Vagina (tissue), 2 donors: Measurements from ENCODE around the gene BRMS1. TPM values are rescaled to one million over a fixed set of nuclear protein-coding genes. Genes with fewer than 3 reads are reported as not detected.

Experiments used
- DNase-seq, 2 donors: peaks; one replicate each; pipeline ENCODE4 v3.0.0-alpha.2; 2017; ENCODE audit errors: extremely low spot score in 2 of 2
- H3K27ac ChIP-seq: fragments of 200-600 bp; sonication (generic); one replicate; pipeline ENCODE4 v1.5.1; 2019
- H3K27me3 ChIP-seq: fragments of 200-600 bp; sonication (generic); one replicate; pipeline ENCODE4 v1.5.1; 2019
- H3K36me3 ChIP-seq, 2 donors: fragments of 200-600 bp; sonication (generic); one replicate each; pipeline ENCODE4 v1.5.1; 2017 to 2019
- H3K4me1 ChIP-seq: fragments of 200-600 bp; sonication (generic); one replicate; pipeline ENCODE4 v1.5.1; 2019
- H3K4me3 ChIP-seq, 2 donors: fragments of 200-600 bp; sonication (generic); 1 replicate in 1 of 2; 2 replicates in 1 of 2; pipeline ENCODE4 v1.5.1; 2016 to 2019
- H3K9me3 ChIP-seq: fragments of 200-600 bp; sonication (generic); one replicate; pipeline ENCODE4 v1.5.1; 2019
- POLR2A ChIP-seq, 2 donors: fragments of 450-650 bp; IDR thresholded peaks; one replicate each; pipeline ENCODE4 v1.6.1; 2017; ENCODE audit warnings: antibody characterized with exemption in 2 of 2, mild to moderate bottlenecking in 2 of 2, moderate library complexity in 2 of 2
- POLR2AphosphoS5 ChIP-seq, 2 donors: sonication (generic); formaldehyde crosslinking; IDR thresholded peaks; one replicate each; pipeline ENCODE4 v1.9.0; 2017; ENCODE audit warnings: antibody characterized with exemption in 2 of 2, mild to moderate bottlenecking in 2 of 2, low read depth in 1 of 2; ENCODE audit not compliant: insufficient read depth in 1 of 2
- intact Hi-C: fragments of 100-400 bp; cut with DNase I; formaldehyde crosslinking; loops from one replicate; pipeline ENCODE4 v1.15.1; 2023
- total RNA-seq: library from RNA; depleted of rRNA; stranded (reverse); fragments of >200 nt; gene quantifications from one replicate; pipeline ENCODE4 v1.2.3, GENCODE V29; 2016
- TF ChIP-seq, protein P1 (sequence below), 3 experiments: fragments of 450-650 bp in 2 of 3; fragments of 200-600 bp in 1 of 3; sonication (generic) in 1 of 3; IDR thresholded peaks; one replicate each; pipeline ENCODE4 v1.5.1; 2017 to 2019; ENCODE audit warnings: antibody characterized with exemption in 3 of 3, mild to moderate bottlenecking in 2 of 3, moderate library complexity in 2 of 3

Gene BRMS1
- total RNA-seq, 1 donor from 2014 or later: 37.1 TPM

DNA sequence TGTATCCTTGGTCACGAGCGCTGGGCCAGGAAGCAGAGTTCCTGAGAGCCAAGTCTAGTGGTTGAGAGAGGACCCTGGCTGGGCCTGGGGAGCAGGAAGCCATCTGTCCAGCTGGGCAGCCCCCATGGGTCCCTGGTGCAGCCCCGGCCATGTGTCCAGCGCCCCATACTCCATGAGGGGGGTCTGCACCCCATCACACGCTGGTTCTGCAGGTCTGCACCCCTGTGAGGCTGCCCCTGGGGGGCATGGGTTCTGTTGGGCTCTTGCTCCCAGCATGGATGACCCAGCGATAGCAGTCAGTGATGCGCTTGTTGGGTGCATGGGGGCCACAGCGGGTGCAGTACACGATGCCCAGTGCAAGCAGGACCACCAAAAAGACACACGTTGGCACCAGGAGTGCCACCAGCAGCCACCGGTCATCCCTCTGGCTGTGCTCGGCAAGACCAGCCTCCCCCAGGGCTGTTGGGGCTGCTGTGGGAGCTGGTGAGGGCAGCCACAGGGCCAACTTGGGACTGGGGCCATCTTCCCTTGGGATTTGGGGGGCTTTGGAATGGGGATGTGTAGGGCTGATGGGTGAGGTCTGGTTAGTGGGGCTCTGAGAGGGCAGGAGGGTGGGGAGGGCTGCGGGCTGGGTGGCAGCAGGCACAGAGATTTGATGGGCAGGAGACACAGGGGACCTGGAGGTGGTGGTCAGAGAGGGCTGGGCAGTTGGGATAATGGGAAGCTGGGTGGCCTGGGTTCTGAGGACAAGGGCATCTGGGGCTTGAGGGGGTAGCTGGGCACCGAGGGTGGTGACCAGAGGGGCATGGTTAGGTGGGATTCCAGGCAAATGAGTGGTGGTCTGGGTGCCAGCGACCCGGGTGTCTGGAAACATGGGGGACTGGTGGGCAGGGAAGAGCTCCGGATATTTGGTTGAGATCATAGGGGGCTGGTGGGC, 30.1 kb downstream of the BRMS1 start:
- intact Hi-C loops: no loop called here
- no peak for DNase-seq
- H3K36me3 ChIP-seq: no peaks in the 10 kb centered on the region
- no peaks in the 10 kb centered on the region for H3K27me3 ChIP-seq
- H3K27ac ChIP-seq: peak overlapping the region; percentile 85
- peaks cover 66% of the 10 kb centered on the region for H3K4me1 ChIP-seq
- TF ChIP-seq POLR2A (IDR thresholded peaks at IDR 0.05) (no peak), POLR2AphosphoS5 (IDR thresholded peaks at IDR 0.05; ENCODE audit: insufficient read depth in 1 of 2, low read depth in 1 of 2) (no peak)
- TF ChIP-seq, protein P1, sequence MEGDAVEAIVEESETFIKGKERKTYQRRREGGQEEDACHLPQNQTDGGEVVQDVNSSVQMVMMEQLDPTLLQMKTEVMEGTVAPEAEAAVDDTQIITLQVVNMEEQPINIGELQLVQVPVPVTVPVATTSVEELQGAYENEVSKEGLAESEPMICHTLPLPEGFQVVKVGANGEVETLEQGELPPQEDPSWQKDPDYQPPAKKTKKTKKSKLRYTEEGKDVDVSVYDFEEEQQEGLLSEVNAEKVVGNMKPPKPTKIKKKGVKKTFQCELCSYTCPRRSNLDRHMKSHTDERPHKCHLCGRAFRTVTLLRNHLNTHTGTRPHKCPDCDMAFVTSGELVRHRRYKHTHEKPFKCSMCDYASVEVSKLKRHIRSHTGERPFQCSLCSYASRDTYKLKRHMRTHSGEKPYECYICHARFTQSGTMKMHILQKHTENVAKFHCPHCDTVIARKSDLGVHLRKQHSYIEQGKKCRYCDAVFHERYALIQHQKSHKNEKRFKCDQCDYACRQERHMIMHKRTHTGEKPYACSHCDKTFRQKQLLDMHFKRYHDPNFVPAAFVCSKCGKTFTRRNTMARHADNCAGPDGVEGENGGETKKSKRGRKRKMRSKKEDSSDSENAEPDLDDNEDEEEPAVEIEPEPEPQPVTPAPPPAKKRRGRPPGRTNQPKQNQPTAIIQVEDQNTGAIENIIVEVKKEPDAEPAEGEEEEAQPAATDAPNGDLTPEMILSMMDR (IDR thresholded peaks at IDR 0.05): no peak
- H3K4me3 ChIP-seq: peak overlapping the region; percentile 58 to 68
- H3K9me3 ChIP-seq: no peaks in the 10 kb centered on the region

DNA sequence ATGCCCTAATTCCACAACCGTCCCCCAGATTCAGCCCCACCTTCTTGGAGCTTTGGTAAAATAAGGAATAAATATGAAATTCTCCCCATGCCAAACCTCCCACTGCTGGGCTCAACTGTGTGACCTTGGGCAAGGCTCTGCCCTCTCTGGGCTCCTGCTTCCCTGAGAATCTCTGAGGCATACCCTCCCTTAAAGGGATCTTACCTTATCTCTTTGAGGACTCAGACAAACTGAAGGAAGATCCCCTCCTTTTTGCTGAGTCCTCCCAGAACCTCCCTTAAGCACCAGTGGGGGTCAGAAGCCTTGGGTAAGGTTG, 30.8 kb downstream of the BRMS1 start:
- H3K27me3 ChIP-seq: no peaks in the 10 kb centered on the region
- H3K9me3 ChIP-seq: no peaks in the 10 kb centered on the region
- H3K36me3 ChIP-seq: no peaks in the 10 kb centered on the region
- H3K4me3 ChIP-seq: peak overlapping the region; percentile 58 to 68
- peaks cover 61% of the 10 kb centered on the region for H3K4me1 ChIP-seq
- DNase-seq: no peak
- TF ChIP-seq, protein P1 (IDR thresholded peaks at IDR 0.05): no peak
- TF ChIP-seq POLR2A (IDR thresholded peaks at IDR 0.05) (no peak), POLR2AphosphoS5 (IDR thresholded peaks at IDR 0.05; ENCODE audit: insufficient read depth in 1 of 2, low read depth in 1 of 2) (no peak)
- intact Hi-C loops: no loop called here
- peak overlapping the region; percentile 85 for H3K27ac ChIP-seq

DNA sequence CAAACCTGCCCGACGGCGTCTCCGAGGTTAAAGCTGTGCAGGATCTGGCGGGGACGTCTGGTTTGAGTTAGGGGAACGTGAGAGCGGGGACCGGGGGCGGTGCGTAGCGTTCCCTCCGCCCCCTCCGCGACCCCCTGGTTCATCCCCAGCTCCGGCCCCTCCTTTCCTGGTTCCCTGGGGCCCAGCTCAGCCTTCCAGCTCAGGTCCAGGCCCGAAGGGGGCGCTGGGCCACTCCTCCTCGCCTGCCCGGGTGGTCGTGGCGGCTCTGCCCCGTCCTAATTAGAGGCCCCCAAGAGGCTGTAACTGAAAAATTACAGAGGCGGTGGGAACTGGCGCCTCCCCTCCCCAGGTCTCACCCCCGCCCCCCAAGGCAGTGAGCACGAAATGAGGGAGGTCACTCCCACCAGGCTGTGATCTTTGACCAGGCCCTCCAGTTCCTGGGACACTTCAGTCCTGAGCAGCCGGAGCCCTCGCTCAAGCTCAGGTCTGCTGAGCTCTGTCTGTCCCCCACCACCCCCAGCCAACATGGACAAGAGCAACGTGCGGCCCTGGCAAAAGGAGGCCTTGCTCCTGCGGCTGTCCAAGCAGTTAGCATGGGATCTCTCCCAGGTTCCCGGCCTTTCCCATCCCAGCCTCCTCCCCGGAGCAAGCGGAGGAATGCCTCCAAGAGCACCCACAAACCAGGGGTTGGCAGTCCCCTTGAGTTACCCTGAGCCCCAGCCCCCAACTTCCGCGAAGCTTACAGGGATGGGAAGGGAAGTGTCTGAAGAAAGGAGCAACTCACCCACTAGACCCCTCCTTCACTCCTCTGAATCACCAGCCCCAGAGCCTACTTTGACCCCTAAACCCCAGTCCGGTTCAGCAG, 31.4 kb downstream of the BRMS1 start:
- intact Hi-C loops: loop anchor here (1.0 to 2.0 kb wide), 2 partner anchors 15 to 41 kb away; no protein-coding TSS in a partner anchor
- H3K27ac ChIP-seq: peak overlapping the region; percentile 85
- no peaks in the 10 kb centered on the region for H3K36me3 ChIP-seq
- no peaks in the 10 kb centered on the region for H3K27me3 ChIP-seq
- DNase-seq: no peak
- H3K4me3 ChIP-seq: peak overlapping the region; percentile 58 to 68
- peak in 1 of 2 donors; percentile 10 for TF ChIP-seq POLR2A (IDR thresholded peaks at IDR 0.05)
- TF ChIP-seq, protein P1 (IDR thresholded peaks at IDR 0.05): no peak
- peak in 1 of 2 donors; percentile 61 for TF ChIP-seq POLR2AphosphoS5 (IDR thresholded peaks at IDR 0.05; ENCODE audit: insufficient read depth in 1 of 2, low read depth in 1 of 2)
- H3K9me3 ChIP-seq: no peaks in the 10 kb centered on the region
- H3K4me1 ChIP-seq: peaks cover 55% of the 10 kb centered on the region

DNA sequence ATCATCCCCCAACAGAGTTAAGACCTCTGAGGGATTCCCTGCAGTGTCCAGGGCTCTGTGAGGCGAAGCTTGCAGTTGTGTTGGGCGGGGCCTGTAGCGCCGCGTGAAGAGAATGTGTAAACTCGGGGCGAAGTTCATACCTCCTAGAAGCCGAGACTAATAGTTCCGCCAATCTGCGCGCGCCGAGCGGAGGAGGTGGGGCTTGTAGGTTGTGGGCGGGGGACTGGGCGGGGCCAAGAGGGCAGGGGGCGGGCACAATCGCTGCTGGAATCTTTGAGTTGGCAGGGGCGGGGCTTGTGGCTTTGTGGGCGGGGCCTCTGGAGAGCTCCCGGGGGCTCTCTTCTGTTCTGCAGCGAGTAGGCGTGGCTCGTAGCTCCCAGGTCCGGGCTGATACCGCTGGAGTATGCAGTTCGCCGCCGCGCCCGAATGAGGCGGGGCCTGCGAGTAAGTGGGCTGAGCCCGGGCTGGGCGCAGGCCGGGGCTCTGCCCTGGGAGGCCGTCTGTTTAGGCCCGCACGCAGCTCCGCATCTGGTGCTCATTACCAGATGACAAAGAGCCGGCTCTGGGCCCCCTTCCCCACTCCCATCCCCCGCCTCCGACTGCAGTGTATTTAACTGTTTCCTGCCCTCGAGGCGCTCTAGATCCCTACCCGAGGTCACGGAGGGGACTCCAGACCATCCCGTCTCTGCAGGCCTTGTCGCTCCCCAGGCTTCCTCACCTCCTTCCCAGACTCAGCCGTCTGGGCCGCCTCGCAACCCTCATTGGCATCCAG, 32.2 kb downstream of the BRMS1 start:
- intact Hi-C loops: loop anchor here (1.0 to 2.0 kb wide), 2 partner anchors 16 to 40 kb away; no protein-coding TSS in a partner anchor
- Histone ChIP-seq H3K36me3 (no peaks in the 10 kb centered on the region), H3K4me1 (peaks cover 47% of the 10 kb centered on the region), H3K9me3 (no peaks in the 10 kb centered on the region), H3K27me3 (no peaks in the 10 kb centered on the region), H3K27ac (peak overlapping the region; percentile 85), H3K4me3 (peak overlapping the region; percentile 58 to 68)
- DNase-seq: peak in 1 of 2 donors; percentile 98
- TF ChIP-seq, protein P1 (IDR thresholded peaks at IDR 0.05): no peak
- TF ChIP-seq POLR2AphosphoS5 (IDR thresholded peaks at IDR 0.05; ENCODE audit: insufficient read depth in 1 of 2, low read depth in 1 of 2): peak; percentile 67 to 82
- TF ChIP-seq POLR2A (IDR thresholded peaks at IDR 0.05): peak in 1 of 2 donors; percentile 62
